GM10266 (cell line): ENCODE measurements around the gene MBNL2.

Source experiments
- DNase-seq: peaks from one replicate; pipeline ENCODE4 v3.0.0; 2012; ENCODE audit errors: extremely low spot score
- TF ChIP-seq, protein P1 (sequence below): IDR thresholded peaks from 2 replicates; pipeline ENCODE4 v1.5.1; 2012; ENCODE audit warnings: mild to moderate bottlenecking, low read depth; ENCODE audit not compliant: control insufficient read depth, insufficient read depth; ENCODE audit errors: missing control alignments

Gene MBNL2

DNA sequence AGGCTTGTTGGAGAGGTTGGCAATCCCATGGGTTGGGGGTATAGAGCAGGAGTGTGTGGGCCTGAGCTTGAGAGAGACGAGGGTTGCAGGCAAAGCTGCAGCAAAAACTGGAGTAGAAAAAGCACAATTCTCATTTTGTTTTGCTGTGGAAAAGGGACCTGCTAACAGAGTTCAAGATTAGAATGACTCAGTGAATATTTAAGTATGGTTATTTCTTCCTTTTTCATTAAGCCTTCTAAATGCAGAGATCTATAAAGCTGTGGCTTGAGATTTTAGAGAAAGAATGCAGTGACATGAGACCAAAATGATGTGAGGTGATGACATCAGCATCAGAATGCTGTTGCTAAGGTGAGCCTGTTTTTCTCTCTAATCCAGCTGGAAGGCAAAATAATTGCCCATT lies 10.8 kb upstream of the MBNL2 start:
- no peak for DNase-seq
- TF ChIP-seq, protein P1, sequence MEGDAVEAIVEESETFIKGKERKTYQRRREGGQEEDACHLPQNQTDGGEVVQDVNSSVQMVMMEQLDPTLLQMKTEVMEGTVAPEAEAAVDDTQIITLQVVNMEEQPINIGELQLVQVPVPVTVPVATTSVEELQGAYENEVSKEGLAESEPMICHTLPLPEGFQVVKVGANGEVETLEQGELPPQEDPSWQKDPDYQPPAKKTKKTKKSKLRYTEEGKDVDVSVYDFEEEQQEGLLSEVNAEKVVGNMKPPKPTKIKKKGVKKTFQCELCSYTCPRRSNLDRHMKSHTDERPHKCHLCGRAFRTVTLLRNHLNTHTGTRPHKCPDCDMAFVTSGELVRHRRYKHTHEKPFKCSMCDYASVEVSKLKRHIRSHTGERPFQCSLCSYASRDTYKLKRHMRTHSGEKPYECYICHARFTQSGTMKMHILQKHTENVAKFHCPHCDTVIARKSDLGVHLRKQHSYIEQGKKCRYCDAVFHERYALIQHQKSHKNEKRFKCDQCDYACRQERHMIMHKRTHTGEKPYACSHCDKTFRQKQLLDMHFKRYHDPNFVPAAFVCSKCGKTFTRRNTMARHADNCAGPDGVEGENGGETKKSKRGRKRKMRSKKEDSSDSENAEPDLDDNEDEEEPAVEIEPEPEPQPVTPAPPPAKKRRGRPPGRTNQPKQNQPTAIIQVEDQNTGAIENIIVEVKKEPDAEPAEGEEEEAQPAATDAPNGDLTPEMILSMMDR = no peak

DNA sequence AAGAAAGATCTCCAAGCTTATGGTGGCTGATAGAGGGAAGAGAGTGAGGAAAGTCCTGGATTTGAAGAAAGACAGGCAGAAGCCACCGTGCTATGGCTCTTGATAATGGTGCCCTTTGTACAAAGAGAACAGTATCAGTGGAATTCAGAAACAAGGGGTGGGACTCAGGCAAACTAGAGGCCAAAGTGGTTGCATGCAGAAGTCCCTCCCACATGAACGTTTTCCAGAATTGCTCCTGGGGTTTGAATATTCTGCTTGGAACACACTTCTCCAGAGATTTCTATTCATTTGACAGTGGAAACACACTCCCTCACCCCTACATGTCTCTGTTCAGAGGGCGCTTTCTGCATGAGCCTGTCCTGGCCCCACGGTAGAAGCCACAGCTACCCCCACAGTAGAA lies 10.1 kb upstream of the MBNL2 start:
- TF ChIP-seq, protein P1 = no peak
- DNase-seq = no peak

DNA sequence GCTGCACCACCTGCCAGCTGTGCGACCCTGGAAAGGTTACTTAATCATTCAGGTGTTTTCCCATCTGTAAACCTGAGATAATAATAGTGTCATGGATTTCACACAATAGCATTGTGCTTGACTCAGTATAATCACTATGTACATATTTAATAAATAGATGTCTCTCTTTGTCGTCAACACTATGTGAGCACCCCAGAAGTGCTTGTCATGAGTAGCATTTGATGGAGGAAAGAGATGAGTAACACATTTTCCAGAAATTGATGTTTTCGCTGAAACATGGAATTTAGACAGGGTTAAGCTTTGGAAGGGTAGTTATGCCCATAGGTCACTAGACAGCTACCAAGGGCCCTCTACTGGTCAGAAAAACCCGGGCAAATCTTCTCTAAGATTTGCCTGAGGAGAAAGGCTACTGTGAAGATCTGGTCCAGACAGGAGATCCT lies 9.5 kb upstream of the MBNL2 start:
- TF ChIP-seq, protein P1 = peak; percentile 47
- DNase-seq = peak; percentile 12

DNA sequence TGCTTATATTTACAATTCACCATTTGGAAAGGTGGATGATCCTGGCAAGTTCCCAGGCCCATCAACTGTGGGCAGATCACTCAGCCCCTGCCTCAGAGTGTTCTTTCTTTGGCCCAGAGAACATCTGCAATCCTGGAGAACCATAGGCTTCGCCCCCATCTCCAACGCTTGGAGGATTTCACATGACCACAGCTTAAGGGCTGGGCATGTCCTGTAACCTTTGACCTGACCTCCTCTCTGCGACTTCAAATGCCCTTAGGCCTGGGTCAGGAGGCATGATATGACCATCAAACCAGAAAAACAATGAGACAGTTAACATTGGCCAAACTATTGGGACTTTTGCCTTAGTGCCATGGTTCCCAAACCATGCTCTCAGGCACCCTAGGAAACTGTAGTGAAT lies 7.2 kb upstream of the MBNL2 start:
- TF ChIP-seq, protein P1 = no peak
- no peak for DNase-seq

DNA sequence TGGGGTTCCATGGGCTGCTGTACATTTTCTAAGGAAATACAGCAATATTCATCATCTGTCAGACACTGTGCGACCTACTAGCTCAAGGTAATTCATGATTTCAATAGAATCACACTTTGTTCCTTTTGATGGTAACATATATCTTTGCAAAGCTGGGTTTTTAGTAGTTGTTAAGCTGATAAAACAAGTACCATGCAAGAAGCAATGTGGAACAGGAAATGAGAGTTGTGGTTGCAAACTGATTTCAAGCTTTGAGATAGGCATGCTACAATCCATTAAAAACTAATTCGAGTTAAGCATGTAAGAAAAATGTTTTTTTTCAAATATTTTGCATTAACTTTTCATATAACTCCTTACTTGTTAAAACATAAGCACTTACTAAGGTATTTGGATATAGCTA lies 6.8 kb upstream of the MBNL2 start:
- TF ChIP-seq, protein P1 = no peak
- no peak for DNase-seq

DNA sequence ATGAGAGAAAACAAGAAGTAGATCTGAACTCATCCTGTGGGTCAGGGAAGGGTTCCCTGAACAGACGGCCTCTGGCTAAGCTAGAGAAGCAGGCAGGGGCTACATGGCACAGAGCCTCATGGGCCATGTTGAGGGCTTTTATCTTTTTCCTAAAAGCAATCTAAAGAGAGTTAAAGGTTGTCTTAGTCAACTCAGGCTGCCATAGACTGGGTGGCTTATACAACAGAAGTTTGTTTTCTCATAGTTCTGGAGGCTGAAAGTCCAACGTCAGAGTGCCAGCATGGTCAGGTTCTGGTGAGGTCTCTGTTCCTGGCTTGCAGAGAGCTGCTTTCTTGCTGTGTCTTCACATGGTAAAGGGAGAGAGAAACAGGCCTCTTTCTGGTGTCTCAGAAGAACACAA lies 2.9 kb upstream of the MBNL2 start:
- TF ChIP-seq, protein P1 = no peak
- no peak for DNase-seq

DNA sequence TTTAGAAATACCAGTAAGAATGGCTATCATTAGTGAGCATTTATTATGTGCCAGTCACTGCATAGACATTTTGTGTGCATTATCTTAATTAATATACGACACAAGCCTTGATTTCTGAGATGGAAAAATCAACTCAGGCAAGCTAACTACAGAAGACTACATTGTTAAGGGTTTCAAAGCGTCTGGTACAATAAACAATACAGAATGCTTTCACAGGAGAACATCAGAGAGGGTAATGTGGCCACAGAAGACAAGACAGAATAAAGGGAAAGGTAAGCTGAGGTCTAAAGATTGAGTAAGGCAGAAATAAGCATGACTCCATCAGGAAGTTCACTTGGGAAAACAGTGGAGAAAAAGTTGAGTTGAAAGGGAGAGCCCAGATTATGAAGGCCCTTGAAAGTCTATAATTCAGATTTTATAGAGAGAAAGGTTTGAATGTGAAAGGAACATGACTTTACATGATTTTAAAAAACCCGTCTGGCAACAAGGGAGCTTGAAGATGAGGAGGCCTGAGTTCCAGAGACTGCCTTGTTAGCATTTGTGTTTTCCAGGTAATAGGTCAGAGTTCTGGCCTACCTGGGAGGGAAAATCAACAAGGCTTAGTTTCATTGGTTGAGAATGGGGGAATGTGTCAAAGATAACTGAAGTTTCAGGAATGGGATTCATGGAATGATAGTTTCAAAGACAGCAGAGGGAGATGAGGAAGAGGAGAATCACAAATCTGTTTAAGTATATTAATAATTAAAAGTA lies 1.8 kb upstream of the MBNL2 start:
- TF ChIP-seq, protein P1 = no peak
- no peak for DNase-seq
